Left ventricle myocardium superior (tissue), 1 donor: Measurements from ENCODE around the gene FMOD. TPM values are rescaled to one million over a fixed set of nuclear protein-coding genes. Genes with fewer than 3 reads are reported as not detected.
"Not testable (repeated sequence)": the region's sequence is repeated elsewhere in the genome, so short reads cannot be mapped to it uniquely, and the experiment has no call there.

Source experiments
- ATAC-seq: fragments of 200-7000 bp; cut with Tn5 transposase; one replicate; pipeline ENCODE4 v1.9.1; 2020; ENCODE audit warnings: mild to moderate bottlenecking, moderate library complexity
- DNase-seq: peaks from one replicate; pipeline ENCODE4 v3.0.0-alpha.2; 2020
- intact Hi-C: fragments of 100-400 bp; cut with micrococcal nuclease; formaldehyde crosslinking; loops from one replicate; pipeline ENCODE4 v1.11.0; 2022
- total RNA-seq: library from RNA; stranded (reverse); fragmentation: NEBNext Ultra II Directional; extraction: Animal tissue kit (Norgen Biotek cat#: 25700); gene quantifications from one replicate; pipeline ENCODE4 v1.2.1, GENCODE V29; 2021
- donor health status: DM: no; HTN: yes; CAD: no; lungs with severe emphysema.

FMOD gene
- total RNA-seq, 1 donor from 2014 or later: 9.6 TPM

DNA sequence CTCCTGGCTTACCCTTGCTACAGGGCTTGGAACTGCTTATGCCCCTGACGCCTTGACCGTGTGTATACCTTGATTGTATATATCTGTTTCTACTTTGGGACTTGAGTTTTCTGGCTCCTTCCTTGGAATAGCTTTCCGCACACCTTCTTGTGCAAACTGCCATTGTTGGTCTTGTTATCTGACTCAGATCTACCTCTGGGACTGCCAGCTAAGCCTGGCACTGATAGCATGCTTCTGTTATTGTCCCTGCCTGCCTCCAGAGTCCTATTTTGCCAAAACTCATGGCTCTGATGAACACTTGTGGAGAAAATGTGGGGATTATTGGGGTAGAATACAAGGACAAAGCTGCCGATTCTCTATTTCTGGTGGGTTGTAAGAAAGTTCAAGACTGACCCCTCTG, 15.4 kb downstream of the FMOD start:
- ATAC-seq (no peak), DNase-seq (no peak)
- intact Hi-C loops: loop anchor here (5.0 kb wide), 1 partner anchor 63 kb away; no protein-coding TSS in a partner anchor

DNA sequence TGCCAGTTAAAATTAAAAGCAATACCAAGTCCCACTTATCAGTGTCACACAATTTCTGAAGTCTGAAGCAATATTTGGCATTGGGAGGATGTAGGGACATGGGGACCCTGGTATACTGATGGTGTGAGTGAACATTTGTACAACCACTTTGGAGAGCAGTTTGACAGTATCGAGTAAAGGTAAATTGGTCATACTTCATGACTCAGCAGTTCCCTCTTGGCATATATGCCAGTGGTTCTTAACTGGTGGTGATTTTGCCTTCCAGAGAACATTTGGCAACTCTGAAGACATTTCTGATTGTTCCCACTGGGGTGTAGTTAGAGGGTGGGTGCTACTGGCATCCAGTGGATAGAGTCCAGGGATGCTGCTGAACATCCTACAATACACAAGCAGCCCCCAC, 19.7 kb downstream of the FMOD start:
- intact Hi-C loops: no loop called here
- no peak for DNase-seq
- no peak for ATAC-seq

DNA sequence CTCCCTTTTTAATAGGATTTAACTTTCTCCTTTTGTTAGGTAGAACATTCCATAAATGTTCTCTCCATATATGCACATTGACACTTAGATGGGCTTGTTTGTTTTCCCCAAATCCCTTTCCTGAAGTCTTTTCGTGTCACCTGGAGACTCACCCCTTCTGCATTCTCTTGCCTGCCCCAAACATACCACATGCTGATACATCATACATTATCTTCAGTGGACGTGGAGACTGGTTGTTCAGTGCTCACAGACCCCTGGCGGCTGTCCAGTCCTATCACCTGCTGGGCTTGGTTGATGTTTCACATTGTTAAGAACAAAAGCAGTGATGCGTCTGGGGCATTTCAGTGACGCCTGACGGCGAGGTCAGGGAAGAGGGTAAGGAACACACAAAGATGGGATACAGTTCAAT, 22.2 kb downstream of the FMOD start:
- intact Hi-C loops: no loop called here
- no peak for ATAC-seq

DNA sequence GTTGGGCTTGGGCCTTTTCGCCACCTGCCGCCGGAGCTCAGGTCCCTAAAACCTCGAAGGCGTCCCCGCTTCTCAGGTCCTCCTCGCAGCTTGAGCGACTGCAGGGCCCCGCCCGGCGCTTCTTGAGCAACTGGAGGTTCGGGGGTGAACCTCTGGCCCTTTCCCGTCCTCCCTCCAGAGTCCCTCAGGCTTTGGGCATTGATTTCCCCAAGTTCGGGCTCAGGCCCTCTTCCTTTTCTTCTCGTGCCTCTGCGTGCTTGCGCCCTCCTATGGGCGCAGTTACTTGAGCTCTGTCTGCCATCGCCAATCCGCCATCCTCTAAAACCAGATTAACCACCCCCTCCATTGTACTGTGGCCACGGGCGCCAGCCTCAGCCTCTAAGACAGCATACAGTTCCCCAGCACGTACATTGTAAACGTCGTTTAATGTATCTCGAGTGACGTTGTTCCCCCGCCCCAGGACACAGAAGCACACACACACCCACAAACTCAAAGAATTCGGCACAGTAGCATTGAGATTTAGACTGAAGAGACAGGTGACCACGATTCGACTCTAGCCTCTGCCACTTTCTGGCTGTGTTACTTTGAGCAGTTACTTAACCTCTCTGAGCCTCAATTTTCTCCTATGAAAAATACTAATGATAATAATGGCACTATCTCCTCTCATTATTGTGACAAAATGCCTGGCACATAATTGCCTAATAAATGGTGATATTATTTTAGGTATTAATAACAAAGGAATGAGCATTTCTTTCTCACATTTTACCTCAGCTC, 23.1 kb downstream of the FMOD start:
- peak; percentile 56 for ATAC-seq
- intact Hi-C loops: no loop called here

More for the DNA sequence above, 22.2 kb downstream of the FMOD start:
- no peak for DNase-seq

DNA sequence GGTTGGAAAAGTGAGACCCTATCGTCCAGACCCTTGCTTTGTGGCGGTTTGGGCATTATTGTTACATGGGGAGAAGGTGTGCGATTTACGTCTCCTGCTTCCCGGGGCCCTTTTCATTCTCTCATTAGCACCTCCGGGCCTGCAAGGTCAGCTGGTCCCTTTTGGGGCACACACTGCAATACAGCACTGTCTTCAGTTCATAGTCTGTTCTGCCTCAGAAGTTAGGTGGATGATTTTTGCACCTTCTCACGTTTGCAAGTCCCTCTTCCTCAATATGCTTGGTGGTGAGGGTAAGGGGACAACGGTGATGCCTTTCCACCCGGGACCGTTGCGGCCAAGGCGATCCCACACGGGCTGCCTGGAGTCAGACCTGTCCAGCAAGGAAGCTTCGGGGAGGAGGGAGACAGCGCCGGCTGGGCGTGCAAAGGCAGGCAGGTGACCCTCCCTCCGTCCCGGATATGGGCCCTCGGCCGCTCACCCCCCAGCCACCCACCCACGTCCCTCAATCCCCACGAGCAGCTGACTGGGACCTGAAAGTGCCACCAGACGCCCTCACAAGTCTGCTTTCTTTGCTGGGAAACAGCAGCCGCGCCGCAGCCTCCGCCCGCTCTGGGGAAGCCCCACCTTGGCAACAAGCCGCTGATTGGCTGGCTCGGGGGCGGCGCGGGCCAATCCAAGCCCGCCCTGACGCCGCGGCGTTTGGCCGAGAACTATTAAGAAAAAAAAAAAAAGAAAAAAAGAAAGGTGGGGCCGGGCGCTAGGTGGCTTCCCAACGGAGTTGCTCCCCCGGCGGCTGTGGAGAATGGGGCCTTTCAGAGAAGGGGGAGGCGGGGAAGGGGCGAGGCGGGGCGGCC, 23.9 kb downstream of the FMOD start:
- DNase-seq (peak; percentile 97), ATAC-seq (peak; percentile 87)
- intact Hi-C loops: no loop called here

More for the DNA sequence above, 23.1 kb downstream of the FMOD start:
- DNase-seq: no peak

DNA sequence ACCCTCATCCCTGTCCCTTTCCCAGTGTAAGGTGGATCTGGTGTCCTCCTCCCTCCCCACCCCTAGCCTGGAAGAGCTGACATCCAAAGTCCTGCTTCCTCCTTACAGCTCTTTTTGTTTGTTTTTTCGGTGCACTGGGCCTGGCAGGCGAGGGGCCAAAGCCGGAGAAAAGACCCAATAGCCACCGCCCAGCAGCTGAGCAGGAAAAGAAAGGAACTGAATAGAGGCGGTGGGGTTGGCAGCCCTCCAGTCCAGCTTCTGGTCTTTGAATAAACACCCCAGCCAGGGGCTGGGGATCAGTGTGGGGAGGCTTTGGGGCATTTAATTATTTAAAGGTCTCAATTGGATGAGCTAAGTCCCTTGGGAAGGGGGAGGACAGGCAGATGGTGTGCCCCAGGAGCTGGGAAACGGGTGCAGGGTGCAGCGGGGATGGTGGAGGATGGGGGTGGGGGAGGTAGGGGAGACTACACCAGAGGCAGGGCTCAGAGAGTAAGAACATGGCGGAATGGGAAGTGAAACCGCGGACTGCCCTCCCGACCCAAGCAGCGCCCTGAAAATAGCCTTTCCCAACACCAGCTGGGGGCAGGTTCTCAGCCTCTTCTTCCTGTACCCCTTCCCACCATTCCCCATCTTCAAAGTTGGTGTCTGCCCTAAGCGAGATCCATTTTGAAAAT, 25.4 kb downstream of the FMOD start:
- ATAC-seq: peak; percentile 3
- peak; percentile 83 for DNase-seq
- intact Hi-C loops: no loop called here

DNA sequence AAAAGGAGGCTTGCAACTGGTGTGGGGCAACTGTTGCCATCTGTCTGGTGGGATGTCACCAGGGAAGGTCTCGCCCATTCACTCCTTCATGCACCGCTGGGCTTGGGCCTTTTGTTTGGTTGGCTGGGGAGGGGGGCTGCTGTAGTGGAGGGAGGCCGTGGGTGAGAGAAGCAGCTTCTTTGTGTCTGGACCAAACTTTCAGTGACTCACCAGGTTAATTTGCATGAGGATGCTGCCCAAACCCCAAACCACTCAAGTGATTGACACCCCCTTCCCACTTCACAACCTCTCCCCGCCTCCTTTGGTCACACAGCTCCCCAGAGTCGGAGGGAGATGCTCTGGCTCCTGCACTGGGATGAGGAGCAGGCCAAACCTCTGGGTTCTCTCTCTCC, 25.9 kb downstream of the FMOD start:
- intact Hi-C loops: no loop called here
- no peak for ATAC-seq
- no peak for DNase-seq

DNA sequence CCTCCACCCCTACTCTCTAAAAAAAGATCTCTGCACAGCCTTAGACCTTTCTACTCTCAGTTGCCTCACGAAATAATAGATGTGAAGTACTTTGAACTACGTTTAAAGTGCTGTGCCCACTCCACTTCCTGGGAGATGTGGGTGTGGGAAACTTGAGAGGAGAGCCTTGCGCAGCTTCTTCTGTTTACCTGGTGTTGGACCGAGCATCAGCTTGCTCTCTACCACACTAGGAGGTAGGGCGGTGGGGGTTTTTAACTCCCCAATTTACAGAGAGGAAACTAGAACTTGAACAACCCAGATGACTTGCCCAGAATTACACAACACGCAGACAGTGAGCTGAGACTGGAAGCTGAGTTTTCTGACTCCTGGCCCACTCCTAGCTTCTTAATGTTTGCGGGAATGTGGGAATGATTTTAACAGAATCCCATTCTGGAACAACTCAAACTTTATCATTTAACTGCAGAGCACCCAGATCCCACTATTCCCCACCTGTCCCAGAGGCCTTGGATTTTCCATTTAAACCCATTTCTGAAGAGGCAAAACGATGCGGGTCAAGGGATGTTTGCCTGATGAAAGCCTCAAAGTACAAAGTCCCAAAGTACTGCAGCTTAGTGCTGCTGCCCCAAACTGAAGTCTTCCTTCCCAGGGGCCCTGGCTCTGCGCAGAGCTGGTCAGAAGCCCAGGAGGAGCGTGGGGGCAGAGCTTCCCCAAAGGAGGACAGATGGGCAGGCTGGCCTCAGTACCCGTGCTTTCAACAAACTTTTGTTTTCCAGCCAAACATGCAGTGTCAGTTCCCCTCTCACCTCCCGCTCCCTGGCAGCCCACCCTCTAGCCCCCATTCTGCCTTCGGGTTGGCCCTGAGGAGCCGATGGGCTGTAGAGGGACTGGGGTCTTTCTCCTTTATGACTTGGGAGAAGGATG, 26.6 kb downstream of the FMOD start:
- DNase-seq (no peak), ATAC-seq (no peak)
- intact Hi-C loops: no loop called here

DNA sequence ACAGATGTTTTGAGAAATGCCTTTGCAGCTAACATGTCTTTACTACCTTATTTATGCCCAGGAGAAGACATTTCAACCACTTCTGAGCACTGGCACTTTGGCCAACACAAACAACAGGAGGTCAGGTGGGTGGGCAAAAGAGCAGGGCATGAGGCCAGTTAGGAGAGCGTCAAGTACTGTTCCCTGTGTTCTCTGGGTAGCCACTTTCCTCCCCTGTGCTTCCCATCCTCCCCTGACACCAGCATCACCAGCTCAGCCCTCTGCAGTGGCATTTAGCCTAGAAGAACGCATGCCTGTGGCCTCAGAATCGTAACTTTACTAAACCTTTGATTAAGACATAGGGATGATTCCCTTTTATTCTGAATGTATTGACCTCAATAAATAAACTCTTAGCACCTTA, 27.3 kb downstream of the FMOD start:
- intact Hi-C loops: no loop called here
- ATAC-seq: no peak
- DNase-seq: no peak

DNA sequence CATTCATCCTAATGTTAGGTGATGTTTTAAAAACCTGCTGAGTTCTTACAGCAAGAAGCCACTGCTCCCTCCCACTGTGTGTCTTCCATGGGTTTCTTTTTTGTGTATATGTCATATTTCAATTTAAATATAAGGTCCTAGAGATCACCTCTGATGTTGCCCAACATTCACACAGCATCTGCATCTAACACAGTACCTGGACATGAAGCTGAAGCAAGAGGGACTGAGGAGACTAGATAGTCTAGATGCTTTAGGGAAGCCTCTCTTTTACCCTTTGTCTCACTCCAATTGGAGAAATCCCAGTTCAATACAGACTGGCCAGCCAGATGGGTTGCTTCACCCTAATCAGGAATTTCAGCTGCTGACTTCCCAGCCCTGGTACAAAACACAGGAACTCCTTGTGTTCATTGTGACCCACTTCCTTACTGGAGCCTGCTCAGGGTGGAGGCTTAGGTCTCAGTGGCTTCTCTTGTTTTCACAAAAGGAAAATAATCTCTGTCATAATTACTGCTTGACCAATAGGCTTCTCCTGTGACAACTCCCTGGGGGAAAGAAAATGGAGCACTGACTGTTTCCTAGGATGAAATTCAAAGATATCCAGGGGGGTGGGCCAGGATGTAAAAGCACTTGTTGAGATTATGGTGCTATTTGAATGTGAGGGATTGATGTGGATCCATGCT, 28.3 kb downstream of the FMOD start:
- no peak for DNase-seq
- intact Hi-C loops: no loop called here
- ATAC-seq: peak; percentile 59

DNA sequence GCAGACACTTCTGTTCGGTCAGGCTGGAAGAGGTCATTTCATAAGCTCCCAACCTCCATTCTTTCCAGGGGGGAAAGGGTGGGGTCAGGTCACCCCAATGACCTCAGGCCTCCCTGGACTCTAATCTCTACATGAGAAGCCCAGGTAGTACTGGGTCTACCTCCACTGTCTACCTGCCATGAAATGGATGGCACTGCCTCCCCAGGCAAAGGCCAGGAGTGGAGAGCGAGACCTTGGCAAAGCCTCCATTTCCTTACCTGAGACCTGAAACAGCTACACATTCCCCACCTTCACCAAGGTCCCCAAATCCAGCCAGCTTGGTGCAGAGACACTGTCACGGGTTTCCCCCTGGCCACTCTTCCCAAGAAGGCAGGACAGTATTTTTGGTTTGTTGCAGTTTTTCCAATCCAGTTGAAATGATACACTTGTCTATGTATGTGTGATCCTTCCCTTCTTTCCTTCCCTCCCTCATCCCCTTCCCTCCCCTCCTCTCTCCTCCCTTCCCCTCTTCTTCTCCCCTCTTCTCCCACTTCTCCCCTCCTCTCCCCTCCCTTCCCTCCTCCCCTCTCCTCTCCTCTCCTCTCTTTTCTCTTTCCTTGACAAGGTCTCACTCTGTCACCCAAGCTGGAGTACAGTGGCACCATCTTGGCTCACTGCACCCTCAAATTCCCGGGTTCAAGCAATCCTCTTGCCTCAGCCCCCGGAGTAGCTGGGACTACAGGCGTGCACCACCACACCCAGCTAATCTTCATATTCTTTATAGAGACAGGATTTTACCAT, 29.5 kb downstream of the FMOD start:
- intact Hi-C loops: no loop called here
- DNase-seq (no peak), ATAC-seq (no peak)

DNA sequence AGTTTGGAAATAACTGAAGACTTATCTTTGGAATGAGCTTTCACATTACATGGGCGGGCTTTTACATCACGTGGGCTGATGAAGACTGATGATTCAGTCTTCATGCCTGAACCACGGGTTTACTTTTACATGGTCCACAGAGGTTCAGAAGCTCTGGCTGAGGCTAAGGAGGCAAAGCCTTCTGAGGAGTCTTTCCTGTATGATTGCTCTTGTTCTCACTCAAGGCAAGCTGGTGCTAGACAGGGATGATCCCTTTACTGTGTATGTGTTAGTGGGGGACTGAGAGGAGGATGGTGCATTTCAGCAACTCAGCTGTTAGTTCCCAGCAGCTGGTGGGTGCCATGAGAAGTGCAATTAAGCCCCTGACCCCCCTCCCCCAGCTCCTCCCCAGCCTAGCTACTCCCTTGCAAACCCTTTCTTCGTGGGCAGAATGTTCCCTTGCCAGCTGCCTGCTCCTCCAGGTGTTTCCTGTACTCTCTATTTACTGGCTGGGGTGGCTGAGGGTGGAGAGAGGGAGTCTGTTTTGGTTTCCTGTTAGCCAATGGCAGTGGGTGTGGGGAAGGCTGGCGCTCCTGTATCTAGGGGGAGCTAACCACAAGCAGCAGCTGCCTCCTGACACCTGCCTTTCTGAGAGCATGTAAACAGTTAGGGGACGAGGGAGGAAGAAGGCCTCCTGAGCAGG, 30.2 kb downstream of the FMOD start:
- ATAC-seq (peak; percentile 24), DNase-seq (peak; percentile 57)

DNA sequence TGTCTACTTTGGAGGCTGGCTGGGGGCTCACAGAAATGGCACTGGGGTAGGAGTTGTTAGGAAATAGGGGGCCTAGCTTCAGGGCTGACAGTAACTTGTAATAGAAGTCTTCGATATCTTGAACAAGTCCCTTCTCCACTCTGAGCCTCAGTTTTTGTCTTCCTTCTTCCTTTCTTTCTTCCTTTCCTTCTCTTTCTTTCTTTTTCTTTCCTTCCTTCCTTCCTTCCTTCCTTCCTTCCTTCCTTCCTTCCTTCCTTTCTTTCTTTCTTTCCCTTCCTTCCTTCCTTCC, 32.7 kb downstream of the FMOD start:
- ATAC-seq (no peak), DNase-seq (no peak)
- intact Hi-C loops: no loop called here

More for the DNA sequence above, 30.2 kb downstream of the FMOD start:
- intact Hi-C loops: no loop called here

DNA sequence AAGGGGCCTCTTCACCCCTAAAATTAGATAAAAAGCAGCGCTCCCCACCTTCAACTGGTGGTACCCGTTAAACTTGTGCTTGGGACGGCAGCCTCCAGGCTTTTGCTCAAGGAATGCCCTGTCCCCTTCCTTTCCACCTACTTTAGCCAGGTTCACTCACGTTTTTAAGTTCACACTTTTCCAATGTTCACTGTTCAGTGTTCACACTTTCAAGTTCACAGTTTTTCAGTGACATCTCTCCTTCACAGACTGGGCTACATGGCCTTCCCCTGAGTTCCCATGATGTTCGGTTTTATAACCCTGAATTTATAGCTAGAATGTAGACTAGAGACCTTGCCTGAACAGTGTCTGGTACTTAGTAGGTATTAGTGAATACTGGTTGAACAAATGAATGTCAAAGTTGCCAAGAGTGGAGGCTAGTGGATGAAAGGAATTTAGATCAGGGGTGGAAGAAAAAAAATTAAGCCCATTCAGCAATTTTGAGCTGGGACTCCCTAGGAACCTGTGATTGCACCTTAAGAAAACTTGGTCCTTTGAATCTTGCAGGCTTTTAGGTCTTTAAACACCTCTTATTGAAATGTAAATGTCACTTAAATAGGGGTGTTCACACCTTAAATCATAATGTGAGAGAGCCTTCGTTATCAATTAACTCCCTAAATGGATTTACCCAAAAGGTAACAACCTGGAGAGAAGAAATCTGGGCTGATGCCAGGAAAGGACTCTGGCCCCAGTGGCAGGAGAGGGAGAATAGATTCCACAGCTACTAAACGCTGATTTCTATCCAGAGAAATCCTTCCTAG, 33.3 kb downstream of the FMOD start:
- ATAC-seq (no peak), DNase-seq (no peak)
- intact Hi-C loops: no loop called here

DNA sequence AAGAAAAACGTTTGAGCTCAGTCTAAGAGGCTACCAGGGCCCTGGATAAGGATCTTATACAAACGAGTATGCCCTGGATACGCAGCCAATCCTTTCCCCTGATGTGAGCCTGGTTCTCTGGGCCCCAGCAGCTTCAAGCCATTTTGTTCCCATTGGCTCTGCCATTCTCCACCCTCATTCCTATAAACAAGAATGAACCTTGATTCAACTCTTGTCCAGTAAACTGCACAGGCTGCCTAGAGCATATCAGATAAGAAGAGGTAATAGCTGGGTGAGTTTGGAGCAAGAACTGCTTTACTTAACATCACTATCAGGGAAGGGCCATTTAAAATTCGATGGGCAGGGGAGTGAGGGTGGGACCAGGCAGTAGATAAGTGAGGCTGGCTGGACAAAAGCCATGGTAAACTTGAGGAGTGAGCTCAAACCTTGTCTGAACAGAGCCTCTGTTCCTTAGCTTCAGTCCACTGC, 34.3 kb downstream of the FMOD start:
- no peak for DNase-seq
- ATAC-seq: peak; percentile 52
- intact Hi-C loops: no loop called here

DNA sequence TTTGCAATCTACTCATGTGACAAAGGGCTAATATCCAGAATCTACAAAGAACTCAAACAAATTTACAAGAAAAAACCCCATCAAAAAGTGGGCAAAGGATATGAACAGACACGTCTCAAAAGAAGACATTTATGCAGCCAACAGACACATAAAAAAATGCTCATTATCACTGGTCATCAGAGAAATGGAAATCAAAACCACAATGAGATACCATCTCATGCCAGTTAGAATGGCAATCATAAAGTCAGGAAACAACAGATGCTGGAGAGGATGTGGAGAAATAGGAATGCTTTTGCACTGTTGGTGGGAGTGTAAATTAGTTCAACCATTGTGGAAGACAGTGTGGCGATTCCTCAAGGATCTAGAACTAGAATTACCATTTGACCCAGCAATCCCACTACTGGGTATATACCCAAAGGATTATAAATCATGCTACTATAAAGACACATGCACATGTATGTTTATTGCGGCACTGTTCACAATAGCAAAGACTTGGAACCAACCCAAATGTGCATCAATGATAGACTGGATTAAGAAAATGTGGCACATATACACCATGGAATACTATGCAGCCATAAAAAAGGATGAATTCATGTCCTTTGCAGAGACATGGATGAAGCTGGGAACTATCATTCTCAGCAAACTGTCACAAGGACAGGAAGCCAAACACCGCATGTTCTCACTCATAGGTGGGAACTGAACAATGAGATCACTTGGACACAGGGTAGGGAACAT, 36.7 kb downstream of the FMOD start:
- intact Hi-C loops, ATAC-seq, DNase-seq: not testable (repeated sequence)
